PC-3 (cell line): ENCODE measurements around the gene HOXD11.

Experiments used
- CTCF ChIP-seq: fragments of 300-600 bp; sonication (generic); conservative IDR thresholded peaks from 2 replicates; pipeline ENCODE4 v1.5.1; 2017; ENCODE audit warnings: antibody characterized with exemption, low read depth, mild to moderate bottlenecking, low read length
- EZH2phosphoT487 ChIP-seq: fragments of 300-600 bp; sonication (generic); IDR thresholded peaks from 2 replicates; pipeline ENCODE4 v1.6.1; 2018; ENCODE audit warnings: mild to moderate bottlenecking, antibody characterized with exemption, low read length, borderline replicate concordance

GRCh38 chr2:176085861-176086771, 21.0 kb upstream of the HOXD11 start:
- peak; percentile 83 for TF ChIP-seq CTCF
- TF ChIP-seq EZH2phosphoT487 = no peak
